ENCODE data around the gene PHLDA2. TPM values are rescaled to one million over a fixed set of nuclear protein-coding genes. Genes with fewer than 3 reads are reported as not detected.
"Not testable (repeated sequence)": the region's sequence is repeated elsewhere in the genome, so short reads cannot be mapped to it uniquely, and the experiment has no call there.

The PHLDA2 gene
- polyA plus RNA-seq, 3 donors = 5.5 to 19.7 (median 6.7) TPM

GRCh38 chr11:2920343-2920742 lies 8.9 kb downstream of the PHLDA2 start:
- H3K27ac ChIP-seq (ENCODE audit: low read depth, low read length) = no peak overlapping the region
- 91 to 93% (median 93%) methylated on average over 12 of the region's 12 CpGs for WGBS, 3 donors

DNA sequence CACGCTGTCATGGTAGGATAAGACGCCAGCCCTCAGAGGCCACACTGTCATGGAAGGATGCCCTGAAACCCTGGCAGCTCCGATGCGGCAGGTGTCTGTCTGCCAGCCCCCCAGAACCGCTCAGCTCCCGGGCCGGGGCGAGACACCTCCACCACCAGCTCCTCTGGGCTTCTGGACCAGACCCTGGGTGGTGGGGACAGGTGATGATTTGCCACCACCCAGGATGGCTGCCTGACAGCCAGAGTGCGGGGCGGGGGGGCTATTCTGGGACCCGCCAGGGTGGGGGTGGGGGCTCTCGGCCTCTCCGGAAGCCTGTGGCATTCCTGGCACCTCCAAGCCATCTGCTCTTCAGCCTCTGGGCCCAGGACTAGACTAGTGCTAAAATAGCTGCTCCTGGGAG lies 9.4 kb downstream of the PHLDA2 start:
- WGBS, 3 donors = 87 to 91% (median 91%) methylated on average over 13 of the region's 13 CpGs

GRCh38 chr11:2919188-2919587 lies 10.0 kb downstream of the PHLDA2 start:
- no peak overlapping the region for H3K27ac ChIP-seq (ENCODE audit: low read depth, low read length)
- 92 to 95% (median 95%) methylated on average over 9 of the region's 9 CpGs for WGBS, 3 donors

More for the DNA sequence above, 9.4 kb downstream of the PHLDA2 start:
- H3K27ac ChIP-seq (ENCODE audit: low read depth, low read length) = no peak overlapping the region

DNA sequence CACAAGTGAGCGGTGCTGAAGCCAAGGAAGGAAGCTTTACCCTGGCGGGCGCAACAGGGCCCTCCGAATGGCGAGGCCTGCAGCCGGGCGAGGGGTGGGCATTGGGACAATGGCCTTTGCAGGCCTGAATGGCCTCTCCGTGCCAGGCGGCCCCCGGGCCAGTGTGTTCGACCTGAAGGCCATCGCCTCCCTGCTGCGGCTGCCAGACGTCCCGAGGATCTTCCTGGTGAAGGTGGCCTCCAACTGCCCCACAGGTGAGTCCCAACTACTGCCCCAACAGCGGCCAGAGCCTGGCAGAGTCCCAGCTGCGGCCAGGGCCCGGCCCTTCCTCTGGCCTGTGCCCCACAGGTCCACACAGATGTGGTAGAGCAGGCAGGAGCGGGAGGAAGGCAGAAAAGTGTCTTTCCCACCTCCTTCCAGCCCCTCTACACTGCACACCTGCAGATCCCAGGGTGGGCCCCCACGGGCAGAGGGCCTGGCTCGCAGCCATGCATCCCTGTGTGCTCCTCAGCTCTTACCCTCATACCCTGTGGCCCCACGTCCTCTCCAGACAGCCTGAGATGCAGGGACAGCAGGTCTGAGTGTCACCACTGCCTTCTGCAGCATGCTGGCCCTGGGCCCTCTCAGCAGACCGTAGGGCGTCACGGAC lies 11.3 kb downstream of the PHLDA2 start:
- no peak overlapping the region for H3K27ac ChIP-seq (ENCODE audit: low read depth, low read length)
- 83 to 88% (median 85%) methylated on average over 25 of the region's 25 CpGs for WGBS, 3 donors

GRCh38 chr11:2916892-2917645 lies 12.2 kb downstream of the PHLDA2 start:
- 90 to 95% (median 93%) methylated on average over 13 to 16 of the region's 16 CpGs for WGBS, 3 donors
- H3K27ac ChIP-seq (ENCODE audit: low read depth, low read length) = no peak overlapping the region

GRCh38 chr11:2916114-2916891 lies 12.9 kb downstream of the PHLDA2 start:
- WGBS, 3 donors = 85 to 90% (median 90%) methylated on average over 20 of the region's 20 CpGs

DNA sequence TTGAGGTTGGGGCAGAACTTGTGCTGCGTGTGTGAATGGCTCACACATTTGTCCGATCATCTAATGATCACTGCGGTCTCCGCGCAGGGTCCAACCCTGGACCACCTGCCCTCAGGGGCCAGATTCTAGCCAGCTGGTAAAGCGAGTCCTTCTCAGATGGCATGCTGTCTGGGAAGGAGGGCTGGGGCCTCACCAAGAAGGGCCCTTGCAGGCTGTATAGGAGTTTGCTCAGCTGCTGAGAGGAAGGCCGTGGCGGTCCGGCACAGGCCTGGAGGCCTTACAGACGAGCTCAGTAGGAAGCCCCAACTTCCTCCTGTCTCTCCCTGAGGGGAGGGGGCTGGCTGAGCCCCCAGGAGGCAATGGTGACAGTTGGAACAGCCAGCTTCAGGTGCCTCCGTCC lies 13.7 kb downstream of the PHLDA2 start:
- 84 to 94% (median 92%) methylated on average over 11 of the region's 11 CpGs for WGBS, 3 donors
- H3K27ac ChIP-seq (ENCODE audit: low read depth, low read length) = no peak overlapping the region

More at GRCh38 chr11:2916114-2916891, 12.9 kb downstream of the PHLDA2 start:
- H3K27ac ChIP-seq (ENCODE audit: low read depth, low read length) = no peak overlapping the region

GRCh38 chr11:2914455-2915195 lies 14.6 kb downstream of the PHLDA2 start:
- WGBS, 3 donors = 75 to 90% (median 78%) methylated on average over 18 of the region's 18 CpGs
- H3K27ac ChIP-seq (ENCODE audit: low read depth, low read length) = no peak overlapping the region

GRCh38 chr11:2913776-2914175 lies 15.4 kb downstream of the PHLDA2 start:
- no peak overlapping the region for H3K27ac ChIP-seq (ENCODE audit: low read depth, low read length)
- WGBS, 3 donors = 73 to 74% (median 74%) methylated on average over 9 of the region's 9 CpGs

DNA sequence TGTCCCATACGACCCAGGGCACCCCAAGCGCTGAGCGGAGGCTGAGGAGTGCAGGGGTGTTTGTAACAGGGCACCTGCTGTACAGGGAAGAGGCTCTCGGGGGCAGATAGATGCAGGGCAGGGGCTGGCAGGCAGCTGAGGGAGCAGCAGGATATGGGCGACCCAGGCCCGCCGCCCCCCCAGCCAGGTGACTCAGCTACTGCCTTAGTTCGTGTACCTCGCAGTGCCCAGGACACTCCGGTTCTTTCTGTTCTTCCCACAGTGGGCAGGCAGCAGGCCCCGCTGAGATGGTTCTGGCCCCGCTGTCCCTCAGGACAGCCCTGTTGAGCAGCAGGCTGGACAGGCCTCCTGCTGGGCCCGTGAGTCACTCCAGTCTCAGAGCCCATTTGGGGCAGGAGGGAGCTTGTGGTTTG lies 16.2 kb downstream of the PHLDA2 start:
- H3K27ac ChIP-seq (ENCODE audit: low read depth, low read length) = no peak overlapping the region
- WGBS, 3 donors = 78 to 85% (median 81%) methylated on average over 13 of the region's 13 CpGs

- no peak overlapping the region for H3K27ac ChIP-seq (ENCODE audit: low read depth, low read length)
- WGBS, 3 donors = 13 to 71% (median 67%) methylated on average over 5 of the region's 5 CpGs
These were observed 16.7 kb downstream of the PHLDA2 start for GRCh38 chr11:2912498-2912897.

DNA sequence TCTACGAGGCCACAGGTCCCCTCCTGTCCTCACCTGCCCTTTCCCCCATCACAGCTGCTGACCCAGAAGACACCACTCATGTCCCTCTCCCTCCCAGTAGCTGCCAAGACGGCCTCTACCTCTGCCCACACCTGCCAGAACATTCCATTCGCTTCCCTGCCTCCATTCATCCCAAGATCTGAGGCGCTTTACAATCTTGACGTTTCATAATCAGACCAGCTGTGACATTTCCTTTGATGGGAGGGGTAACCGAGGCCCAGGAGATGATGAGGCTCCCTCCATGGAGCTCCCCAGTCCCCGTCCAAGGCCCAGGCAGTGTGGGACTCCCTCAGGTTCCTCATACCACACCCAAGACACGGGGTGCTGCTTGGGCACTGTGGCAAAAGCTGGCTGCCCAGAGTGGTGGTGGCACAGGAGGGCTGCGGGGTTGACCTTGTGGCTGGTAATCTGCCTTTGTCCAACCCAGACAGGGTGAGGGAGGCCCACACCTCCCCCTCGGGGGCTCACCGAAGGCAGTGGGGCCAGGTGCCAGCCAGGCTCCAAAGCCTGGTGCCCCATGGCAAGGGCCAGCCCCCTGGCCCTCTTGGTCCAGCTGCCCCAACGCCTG lies 17.3 kb downstream of the PHLDA2 start:
- no peak overlapping the region for H3K27ac ChIP-seq (ENCODE audit: low read depth, low read length)
- 42 to 84% (median 69%) methylated on average over 11 to 12 of the region's 12 CpGs for WGBS, 3 donors

DNA sequence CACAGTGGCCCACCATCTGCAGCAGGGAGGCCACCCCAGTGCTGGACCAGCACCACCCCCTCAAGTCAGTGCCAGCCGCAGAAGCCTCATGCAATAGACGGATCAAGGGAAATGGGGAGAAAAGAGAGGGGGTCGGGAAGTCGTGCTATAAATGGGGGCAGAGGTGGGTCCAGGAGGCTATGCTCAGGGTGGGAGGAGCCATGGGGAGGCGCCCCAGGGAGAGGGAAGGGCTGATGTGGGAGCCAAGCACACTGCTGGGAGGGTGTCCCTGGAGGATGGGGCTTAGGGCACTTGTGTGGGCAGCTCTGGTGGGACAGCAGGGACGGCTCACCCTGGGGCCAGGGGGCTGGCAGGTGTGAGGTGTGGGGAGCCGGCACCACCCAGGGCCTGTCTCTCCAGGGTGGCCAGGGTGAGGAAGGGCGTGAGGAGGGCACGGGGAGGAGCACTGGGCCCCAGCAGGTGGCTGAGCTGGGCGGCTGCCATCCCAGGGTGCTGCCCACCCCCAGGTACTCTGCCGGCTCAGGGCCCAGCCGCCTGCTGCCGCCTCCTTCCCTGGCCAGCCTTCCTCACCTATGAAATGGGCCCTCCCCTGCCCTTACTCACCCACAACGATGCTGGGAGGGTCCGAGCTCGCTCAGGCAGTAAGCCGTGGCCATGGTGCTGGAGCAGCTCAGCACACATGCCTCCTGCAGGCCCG lies 18.0 kb downstream of the PHLDA2 start:
- 89 to 90% (median 89%) methylated on average over 8 to 18 of the region's 18 CpGs for WGBS, 3 donors
- no peak overlapping the region for H3K27ac ChIP-seq (ENCODE audit: low read depth, low read length)

DNA sequence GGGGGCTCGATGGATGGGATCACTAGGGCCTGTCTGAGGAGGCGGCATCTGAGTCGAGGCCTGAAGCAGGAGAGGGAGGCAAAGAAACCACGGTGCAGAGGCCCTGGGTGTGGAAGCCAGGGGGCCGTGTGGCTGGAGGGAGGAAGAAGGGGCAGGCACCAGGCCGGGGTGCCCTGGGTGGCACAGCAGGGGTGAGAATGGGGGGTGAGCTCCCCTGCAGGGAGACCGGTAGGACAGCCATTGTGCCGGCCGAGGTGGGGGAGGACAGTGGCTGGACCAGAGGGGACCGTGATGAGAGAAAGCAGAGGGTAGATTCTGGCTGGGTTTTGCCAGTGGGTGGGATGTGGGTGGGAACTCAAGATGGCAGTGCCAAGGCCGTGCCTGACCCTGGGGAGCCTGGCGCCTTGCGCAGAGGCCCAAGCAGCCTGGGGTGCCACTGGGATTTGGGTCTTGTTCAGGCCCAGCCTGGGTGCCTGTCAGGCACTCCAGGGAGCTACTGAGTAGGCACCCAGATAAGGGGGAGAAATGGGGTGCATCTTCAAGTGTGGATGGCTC lies 18.7 kb downstream of the PHLDA2 start:
- 89 to 94% (median 89%) methylated on average over 13 of the region's 13 CpGs for WGBS, 3 donors
- H3K27ac ChIP-seq (ENCODE audit: low read depth, low read length) = no peak overlapping the region

DNA sequence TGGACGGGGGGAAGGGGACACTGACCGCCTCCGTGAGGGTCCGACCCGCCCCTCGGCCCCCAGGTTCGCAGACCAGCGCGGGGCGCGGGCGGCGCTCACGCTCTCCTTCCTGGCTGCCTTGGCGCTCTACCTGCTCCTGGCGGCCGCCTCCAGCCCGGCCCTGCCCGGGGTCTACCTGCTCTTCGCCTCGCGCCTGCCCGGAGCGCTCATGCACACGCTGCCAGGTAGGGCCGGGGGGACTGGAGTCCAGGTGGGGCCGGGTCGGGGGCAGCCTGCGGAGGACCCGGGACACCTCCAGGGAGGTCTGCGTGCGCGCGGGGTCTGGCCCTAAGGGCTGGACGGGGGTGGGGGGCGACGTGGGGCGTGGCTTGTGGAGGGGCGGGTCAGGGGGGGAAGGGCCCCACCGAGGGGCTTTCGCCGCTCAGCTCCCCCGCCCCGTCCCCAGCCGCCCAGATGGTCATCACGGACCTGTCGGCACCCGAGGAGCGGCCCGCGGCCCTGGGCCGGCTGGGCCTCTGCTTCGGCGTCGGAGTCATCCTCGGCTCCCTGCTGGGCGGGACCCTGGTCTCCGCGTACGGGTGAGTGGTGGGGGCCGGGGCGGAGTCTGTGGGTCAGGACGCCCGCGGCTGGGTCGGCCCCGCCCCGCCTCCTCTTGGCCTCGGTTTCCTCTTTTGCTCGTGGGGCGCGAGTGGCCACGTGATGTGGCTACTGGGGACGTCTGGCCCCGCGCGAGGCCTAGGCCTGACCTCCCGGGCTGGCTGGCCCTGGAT lies 19.9 kb downstream of the PHLDA2 start:
- no peak overlapping the region for H3K27ac ChIP-seq (ENCODE audit: low read depth, low read length)
- 30 to 48% (median 36%) methylated on average over 54 to 77 of the region's 78 CpGs for WGBS, 3 donors

DNA sequence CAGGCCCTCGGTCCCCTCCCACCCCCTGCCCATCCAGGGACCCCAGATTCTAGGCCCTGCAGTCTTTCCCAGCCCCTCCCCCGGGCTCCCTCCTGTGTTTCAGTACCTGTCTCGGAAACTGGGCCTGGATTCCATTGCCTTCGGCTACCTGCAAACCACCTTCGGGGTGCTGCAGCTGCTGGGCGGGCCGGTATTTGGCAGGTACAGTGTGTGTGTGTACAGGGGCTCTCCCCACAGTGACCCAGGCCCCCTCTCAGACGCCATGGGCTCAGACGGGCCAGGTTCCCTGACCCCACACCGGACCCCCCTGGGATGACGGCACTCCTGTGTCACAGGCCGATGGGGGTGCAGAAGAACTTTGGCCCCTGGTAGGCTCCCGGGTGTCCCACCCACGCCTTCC lies 21.1 kb downstream of the PHLDA2 start:
- 89 to 95% (median 94%) methylated on average over 12 to 14 of the region's 14 CpGs for WGBS, 3 donors

DNA sequence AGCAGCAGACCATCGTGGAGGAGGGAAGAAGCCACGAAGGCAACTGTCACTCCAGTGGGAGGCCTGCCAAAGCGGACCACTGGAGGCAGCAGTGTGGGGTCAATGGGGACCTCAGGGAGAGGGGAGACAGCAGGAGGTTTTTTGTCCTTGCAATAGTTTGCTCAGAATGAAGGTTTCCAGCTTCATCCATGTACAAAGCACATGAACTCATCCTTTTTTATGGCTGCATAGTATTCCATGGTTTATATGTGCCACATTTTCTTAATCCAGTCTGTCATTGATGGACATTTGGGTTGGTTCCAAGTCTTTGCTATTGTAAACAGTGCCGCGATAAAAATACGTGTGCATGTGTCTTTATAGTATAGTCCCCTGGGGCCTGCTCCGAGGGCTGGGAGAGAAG lies 23.9 kb downstream of the PHLDA2 start:
- 76 to 86% (median 83%) methylated on average over 7 of the region's 7 CpGs for WGBS, 3 donors

More for the DNA sequence above, 21.1 kb downstream of the PHLDA2 start:
- no peak overlapping the region for H3K27ac ChIP-seq (ENCODE audit: low read depth, low read length)

More for the DNA sequence above, 23.9 kb downstream of the PHLDA2 start:
- not testable (repeated sequence) for H3K27ac ChIP-seq (ENCODE audit: low read depth, low read length)
